Hematopoietic multipotent progenitor cell treated with erythropoietin and hydrocortisone succinate and interleukin-3 and kit ligand, for 4 days (in vitro differentiated cells): Measurements from ENCODE around the gene PLCZ1.
"Not testable (repeated sequence)": the region's sequence is repeated elsewhere in the genome, so short reads cannot be mapped to it uniquely, and the experiment has no call there.

Experiments
- DNase-seq: peaks from one replicate; pipeline ENCODE4 v3.0.0-alpha.2; 2015

PLCZ1 gene

DNA sequence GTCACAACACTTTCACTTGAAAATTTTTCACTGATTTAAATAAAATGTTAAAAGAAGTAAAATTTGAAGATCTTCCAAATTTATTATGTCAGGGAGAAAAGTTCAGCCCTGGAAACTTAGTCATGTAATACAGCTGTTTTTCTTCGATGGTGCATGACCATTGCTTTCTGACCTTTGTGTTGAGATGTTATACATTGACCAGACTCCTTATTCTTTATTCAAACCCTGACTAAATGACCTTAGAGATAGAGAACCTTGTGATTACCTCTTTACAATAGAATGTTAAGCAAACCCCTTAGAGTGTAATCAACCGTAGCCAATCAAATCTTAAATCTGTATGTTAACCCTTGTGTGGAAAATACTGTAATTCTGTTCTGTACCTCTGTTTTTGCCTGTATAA lies 34.5 kb downstream of the PLCZ1 start:
- DNase-seq, result no peak

DNA sequence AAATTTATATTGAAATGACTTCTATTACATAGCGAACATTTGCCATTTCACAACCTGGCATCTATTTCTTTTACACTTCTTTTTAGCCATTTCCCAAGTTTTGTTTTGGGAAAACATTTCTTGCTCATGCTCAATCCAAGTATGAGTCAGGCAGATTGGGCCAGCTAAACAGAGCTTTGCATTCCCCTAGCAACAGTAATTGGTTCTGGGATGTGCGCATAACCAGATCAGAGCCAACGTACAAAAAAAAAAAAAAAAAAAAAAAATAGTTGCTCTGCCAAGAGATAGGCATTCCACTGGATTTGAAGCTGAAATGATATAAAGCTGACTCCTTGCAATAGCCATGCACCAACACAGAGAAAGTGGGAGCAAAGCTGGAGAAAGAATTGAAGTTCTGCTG lies 37.5 kb downstream of the PLCZ1 start:
- DNase-seq, result no peak

- no peak for DNase-seq
These were observed 40.7 kb downstream of the PLCZ1 start for GRCh38 chr12:18696971-18697602.

GRCh38 chr12:18693986-18694385 lies 43.8 kb downstream of the PLCZ1 start:
- not testable (repeated sequence) for DNase-seq

GRCh38 chr12:18690653-18691052 lies 47.2 kb downstream of the PLCZ1 start:
- no peak for DNase-seq

- no peak for DNase-seq
These were observed 48.0 kb downstream of the PLCZ1 start for GRCh38 chr12:18689771-18690170.

- DNase-seq, result peak; percentile 3
These were observed 53.4 kb downstream of the PLCZ1 start for GRCh38 chr12:18684430-18684829.

DNA sequence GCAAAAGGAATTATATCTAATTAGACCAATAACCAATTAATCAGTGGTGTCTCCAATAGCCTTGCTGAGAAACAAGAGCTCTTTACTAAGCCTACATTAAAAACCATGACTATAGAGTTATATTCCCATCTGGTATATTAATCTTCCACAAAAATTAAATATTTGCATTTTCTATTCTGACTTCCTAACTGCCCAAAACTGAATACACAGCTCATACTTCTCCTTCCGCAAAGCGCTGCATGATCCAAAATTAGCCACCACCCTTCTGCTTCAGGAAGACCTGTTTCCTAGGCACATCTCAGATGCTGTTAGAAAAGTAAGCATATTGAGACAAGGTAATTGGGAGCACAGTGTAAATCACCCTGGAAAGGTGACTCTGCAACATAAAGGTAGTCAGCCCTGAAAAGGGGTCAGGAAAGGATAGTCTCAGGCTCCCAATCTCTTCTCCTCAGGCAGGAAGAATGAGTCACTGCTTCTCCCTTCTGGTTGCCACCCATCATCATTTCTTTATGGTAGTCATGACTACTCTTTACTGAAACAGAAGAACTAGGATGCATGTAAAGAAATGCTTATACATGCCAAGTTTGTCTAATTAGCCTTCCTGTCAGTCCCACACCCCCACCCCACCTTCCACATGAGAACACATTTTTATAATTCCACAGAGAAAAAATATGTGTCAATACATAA lies 54.3 kb downstream of the PLCZ1 start:
- peak; percentile 26 for DNase-seq

- no peak for DNase-seq
These were observed 56.0 kb downstream of the PLCZ1 start for GRCh38 chr12:18681818-18682217.

DNA sequence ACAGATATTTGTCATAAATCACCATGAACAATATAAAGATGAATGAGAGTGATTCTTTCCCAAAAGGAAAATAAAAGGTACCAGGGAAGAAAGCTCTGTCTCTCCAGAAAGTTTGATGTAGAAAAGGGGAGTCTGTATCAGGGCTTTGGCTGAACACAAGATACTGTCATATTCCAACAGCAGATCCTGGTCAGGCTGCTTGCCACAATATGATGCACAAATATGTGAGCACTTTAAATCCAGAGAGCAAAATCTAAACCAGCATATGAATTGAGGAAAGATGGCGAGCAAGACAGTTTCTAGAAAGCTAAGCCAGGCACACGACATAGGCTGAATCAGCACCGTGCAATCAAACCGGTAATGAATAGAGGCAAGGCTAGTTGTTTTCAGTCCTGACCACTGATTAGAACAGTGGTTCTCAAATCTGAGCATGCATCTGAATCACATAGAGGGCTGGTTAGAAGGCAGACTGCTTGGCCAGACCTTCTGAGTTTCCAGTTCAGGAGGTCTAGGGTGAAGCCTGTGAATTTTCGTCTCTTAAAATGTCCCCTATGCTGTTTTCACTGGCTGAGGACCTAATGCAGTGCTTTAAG lies 60.7 kb downstream of the PLCZ1 start:
- DNase-seq, result no peak

DNA sequence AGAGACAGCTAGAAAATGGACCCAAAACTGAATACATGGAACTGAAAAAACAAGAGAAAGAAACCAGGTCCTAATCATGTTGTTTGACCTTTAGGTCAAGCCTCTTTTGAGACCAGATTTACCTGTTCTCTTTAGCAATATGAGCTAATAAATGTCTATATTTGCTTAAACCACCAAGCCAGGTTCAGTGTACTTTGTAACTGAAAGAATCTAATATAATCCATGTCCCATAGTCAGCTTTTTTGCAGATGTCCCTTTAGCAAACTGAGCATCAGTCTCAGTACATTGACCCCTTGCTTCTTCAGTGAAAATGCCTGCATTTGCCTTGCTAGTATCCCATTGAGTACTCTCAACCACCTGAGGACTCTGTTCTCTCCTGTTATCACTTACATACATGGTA lies 61.7 kb downstream of the PLCZ1 start:
- DNase-seq, result no peak

GRCh38 chr12:18658829-18659228 lies 79.0 kb downstream of the PLCZ1 start:
- no peak for DNase-seq

DNA sequence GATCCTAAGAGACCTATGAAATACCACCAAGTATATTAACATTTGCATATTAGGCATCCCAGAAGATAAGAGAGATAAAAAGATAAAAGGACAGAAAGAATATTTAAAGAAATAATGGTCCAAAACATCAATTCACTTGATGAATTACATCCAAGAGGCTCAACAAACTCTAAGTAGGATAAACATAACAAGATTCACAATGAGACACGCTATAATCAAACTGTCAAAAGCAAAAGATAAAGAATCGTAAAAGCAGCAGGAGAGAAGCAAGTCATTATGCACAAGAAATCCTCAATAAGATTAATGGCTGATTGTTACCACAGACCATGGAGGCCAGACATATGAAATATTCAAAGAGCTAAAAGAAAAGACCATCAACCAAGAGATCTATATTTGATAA lies 79.6 kb downstream of the PLCZ1 start:
- no peak for DNase-seq

DNA sequence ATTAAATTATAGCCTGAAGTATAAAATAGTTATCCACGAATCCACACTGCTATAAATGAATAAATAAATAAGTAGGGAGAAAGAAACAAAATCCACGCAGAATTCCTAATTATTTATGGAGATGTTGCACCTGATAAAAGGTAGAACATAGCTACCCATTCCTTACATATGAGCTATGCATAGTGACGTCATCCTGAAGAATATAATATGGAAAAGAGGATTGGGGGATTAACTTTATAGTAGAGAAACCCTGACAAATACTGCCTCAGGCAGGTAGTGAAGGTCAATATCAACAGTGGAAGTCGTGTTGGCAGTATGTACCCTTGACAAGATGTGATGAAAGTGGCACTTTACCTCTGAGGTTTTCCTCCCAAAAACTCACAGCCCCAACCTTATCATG lies 82.5 kb downstream of the PLCZ1 start:
- no peak for DNase-seq

DNA sequence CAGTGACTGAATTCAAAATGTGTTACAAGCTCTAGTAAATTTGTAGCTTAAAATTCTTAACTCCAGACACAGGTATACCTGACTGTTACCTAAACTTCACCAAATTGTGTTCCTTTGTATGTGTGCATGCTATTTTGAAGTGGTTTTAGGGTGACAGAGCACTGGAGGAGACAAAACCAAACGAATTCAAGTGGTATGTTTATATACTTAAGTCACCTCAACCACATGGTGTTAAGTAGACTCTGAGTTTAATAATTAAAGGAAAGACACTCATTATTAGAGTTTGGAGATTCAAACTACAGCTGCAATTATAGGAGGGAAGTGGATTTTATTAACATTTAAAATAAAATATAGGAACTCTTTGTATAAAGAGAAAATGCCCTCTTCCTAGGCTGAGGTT lies 84.3 kb downstream of the PLCZ1 start:
- no peak for DNase-seq

DNA sequence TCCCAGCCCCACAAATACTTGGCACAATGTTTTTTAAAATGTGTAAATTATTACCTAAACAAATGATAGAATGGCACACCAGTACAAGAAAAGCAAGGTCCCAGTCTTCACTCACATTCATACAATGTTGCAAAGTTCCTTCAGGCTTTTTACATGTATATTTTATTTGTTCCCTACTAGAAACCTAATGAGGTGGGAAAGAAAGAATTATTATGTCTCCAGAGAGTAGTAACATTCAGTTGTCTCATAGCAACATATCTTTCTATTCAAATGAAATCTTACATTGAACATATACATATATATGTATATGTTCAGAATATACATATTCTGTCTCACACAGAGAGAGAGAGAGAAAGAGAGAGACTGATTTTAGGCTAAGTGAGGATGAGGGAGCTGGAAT lies 85.2 kb downstream of the PLCZ1 start:
- DNase-seq, result no peak

GRCh38 chr12:18651525-18651924 lies 86.3 kb downstream of the PLCZ1 start:
- DNase-seq, result no peak

GRCh38 chr12:18646286-18646890 lies 91.4 kb downstream of the PLCZ1 start:
- DNase-seq, result no peak

GRCh38 chr12:18644564-18644963 lies 93.2 kb downstream of the PLCZ1 start:
- DNase-seq, result no peak

DNA sequence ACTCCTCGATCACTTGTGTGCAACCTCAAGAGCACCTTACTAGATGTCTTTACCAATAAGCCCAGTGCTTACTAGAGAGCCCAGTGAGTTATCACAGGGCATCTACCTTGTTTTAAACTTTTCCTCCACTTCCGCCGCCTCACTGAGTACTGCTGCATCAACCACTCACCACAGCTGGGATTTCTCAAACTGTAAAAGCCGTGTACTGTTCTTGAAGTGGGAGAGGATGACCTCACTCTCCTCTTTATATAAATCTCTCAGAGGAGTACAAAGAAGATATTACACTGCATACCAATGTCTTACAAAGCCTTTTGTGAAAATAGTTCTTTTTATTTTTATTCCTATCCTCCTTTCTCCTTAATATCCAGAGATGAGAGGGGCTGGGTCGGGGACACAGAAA lies 94.1 kb downstream of the PLCZ1 start:
- DNase-seq, result no peak

- DNase-seq, result no peak
These were observed 97.4 kb downstream of the PLCZ1 start for GRCh38 chr12:18640321-18640955.

GRCh38 chr12:18634382-18634781 lies 103.4 kb downstream of the PLCZ1 start:
- DNase-seq, result no peak
